ENCODE measurements around the gene TBC1D5. TPM values are rescaled to one million over a fixed set of nuclear protein-coding genes. Genes with fewer than 3 reads are reported as not detected.

Gene TBC1D5
- total RNA-seq, 2 donors from 2014 or later, result 68.8 to 77.7 TPM

- H3K27ac ChIP-seq (ENCODE audit: low read depth, low read length), result no peak overlapping the region
- Mint-ChIP-seq H3K9me3 (no peaks in the 10 kb centered on the region), H3K27me3 (ENCODE audit: insufficient read depth) (no peaks in the 10 kb centered on the region), H3K4me3 (no peak overlapping the region), H3K27ac (no peak overlapping the region), H3K36me3 (ENCODE audit: low read depth) (peaks cover 2% of the 10 kb centered on the region), H3K4me1 (peaks cover 6% of the 10 kb centered on the region)
- TF ChIP-seq, protein P1, sequence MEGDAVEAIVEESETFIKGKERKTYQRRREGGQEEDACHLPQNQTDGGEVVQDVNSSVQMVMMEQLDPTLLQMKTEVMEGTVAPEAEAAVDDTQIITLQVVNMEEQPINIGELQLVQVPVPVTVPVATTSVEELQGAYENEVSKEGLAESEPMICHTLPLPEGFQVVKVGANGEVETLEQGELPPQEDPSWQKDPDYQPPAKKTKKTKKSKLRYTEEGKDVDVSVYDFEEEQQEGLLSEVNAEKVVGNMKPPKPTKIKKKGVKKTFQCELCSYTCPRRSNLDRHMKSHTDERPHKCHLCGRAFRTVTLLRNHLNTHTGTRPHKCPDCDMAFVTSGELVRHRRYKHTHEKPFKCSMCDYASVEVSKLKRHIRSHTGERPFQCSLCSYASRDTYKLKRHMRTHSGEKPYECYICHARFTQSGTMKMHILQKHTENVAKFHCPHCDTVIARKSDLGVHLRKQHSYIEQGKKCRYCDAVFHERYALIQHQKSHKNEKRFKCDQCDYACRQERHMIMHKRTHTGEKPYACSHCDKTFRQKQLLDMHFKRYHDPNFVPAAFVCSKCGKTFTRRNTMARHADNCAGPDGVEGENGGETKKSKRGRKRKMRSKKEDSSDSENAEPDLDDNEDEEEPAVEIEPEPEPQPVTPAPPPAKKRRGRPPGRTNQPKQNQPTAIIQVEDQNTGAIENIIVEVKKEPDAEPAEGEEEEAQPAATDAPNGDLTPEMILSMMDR (conservative IDR thresholded peaks at IDR 0.05), result no peak
- no peaks in the 10 kb centered on the region for H3K4me1 ChIP-seq (ENCODE audit: control insufficient read depth, insufficient read depth, low read length)
- H3K27me3 ChIP-seq (ENCODE audit: control insufficient read depth, insufficient read depth, low read length, poor library complexity, severe bottlenecking), result no peaks in the 10 kb centered on the region
- DNase-seq, result no peak
- no peak overlapping the region for H3K4me3 ChIP-seq (ENCODE audit: low read length)
- WGBS, 2 experiments (ENCODE audit: insufficient coverage in 1 of 2, insufficient read length in 1 of 2), result 100% methylated on average over 1 of the region's 3 CpGs; no CpG with 5 or more reads in 1 of the 2 experiments
- no peak overlapping the region for H3K9ac ChIP-seq (ENCODE audit: extremely low read depth, low read length, poor library complexity, severe bottlenecking)
- H3K9me3 ChIP-seq (ENCODE audit: control insufficient read depth, low read length), result no peaks in the 10 kb centered on the region
- no peaks in the 10 kb centered on the region for H3K36me3 ChIP-seq (ENCODE audit: control insufficient read depth, insufficient read depth, low read length)
Observed at GRCh38 chr3:17632401-17633100, 109.9 kb downstream of the TBC1D5 start.

- H3K27ac Mint-ChIP-seq, result no peak overlapping the region
- H3K4me3 Mint-ChIP-seq, result no peak overlapping the region
- Histone ChIP-seq H3K36me3 (ENCODE audit: control insufficient read depth, insufficient read depth, low read length) (no peaks in the 10 kb centered on the region), H3K27ac (ENCODE audit: low read depth, low read length) (no peak overlapping the region), H3K4me3 (ENCODE audit: low read length) (no peak overlapping the region), H3K27me3 (ENCODE audit: control insufficient read depth, insufficient read depth, low read length, poor library complexity, severe bottlenecking) (no peaks in the 10 kb centered on the region), H3K4me1 (ENCODE audit: control insufficient read depth, insufficient read depth, low read length) (no peaks in the 10 kb centered on the region), H3K9ac (ENCODE audit: extremely low read depth, low read length, poor library complexity, severe bottlenecking) (no peak overlapping the region), H3K9me3 (ENCODE audit: control insufficient read depth, low read length) (no peaks in the 10 kb centered on the region)
- 89 to 92% methylated on average over 1 of the region's 1 CpG for WGBS, 2 experiments (ENCODE audit: insufficient coverage in 1 of 2, insufficient read length in 1 of 2)
- H3K9me3 Mint-ChIP-seq, result no peaks in the 10 kb centered on the region
- TF ChIP-seq, protein P1 (conservative IDR thresholded peaks at IDR 0.05), result no peak
- DNase-seq, result no peak
- H3K4me1 Mint-ChIP-seq, result peaks cover 15% of the 10 kb centered on the region
- no peaks in the 10 kb centered on the region for H3K27me3 Mint-ChIP-seq (ENCODE audit: insufficient read depth)
- H3K36me3 Mint-ChIP-seq (ENCODE audit: low read depth), result no peaks in the 10 kb centered on the region
Observed at GRCh38 chr3:17631609-17632008, 110.8 kb downstream of the TBC1D5 start.

DNA sequence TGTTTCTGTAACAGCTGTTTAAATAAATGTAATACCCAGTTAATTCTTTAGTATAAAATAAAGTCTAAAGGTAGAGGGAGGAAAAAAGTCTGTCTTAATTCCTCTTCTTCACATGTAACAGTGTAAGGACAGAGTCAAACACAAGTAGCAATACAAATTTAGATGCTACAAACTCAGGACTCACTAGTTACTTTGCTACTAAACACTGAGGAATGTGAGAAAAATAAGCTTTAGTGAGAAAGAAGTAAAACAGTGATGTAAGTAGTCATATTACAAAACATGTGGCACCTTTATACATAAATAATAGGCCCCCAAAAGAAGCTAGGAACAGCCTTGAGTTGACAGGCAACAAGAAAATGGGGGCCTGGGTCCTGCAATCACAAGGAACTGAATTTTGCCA, 113.0 kb downstream of the TBC1D5 start:
- Histone ChIP-seq H3K36me3 (ENCODE audit: control insufficient read depth, insufficient read depth, low read length) (no peaks in the 10 kb centered on the region), H3K4me3 (ENCODE audit: low read length) (no peak overlapping the region), H3K27ac (ENCODE audit: low read depth, low read length) (no peak overlapping the region), H3K9ac (ENCODE audit: extremely low read depth, low read length, poor library complexity, severe bottlenecking) (no peak overlapping the region), H3K4me1 (ENCODE audit: control insufficient read depth, insufficient read depth, low read length) (no peaks in the 10 kb centered on the region), H3K9me3 (ENCODE audit: control insufficient read depth, low read length) (no peaks in the 10 kb centered on the region), H3K27me3 (ENCODE audit: control insufficient read depth, insufficient read depth, low read length, poor library complexity, severe bottlenecking) (no peaks in the 10 kb centered on the region)
- Mint-ChIP-seq H3K27ac (no peak overlapping the region), H3K9me3 (no peaks in the 10 kb centered on the region), H3K4me1 (peaks cover 28% of the 10 kb centered on the region), H3K27me3 (ENCODE audit: insufficient read depth) (no peaks in the 10 kb centered on the region), H3K36me3 (ENCODE audit: low read depth) (no peaks in the 10 kb centered on the region), H3K4me3 (no peak overlapping the region)
- no peak for DNase-seq
- TF ChIP-seq, protein P1 (conservative IDR thresholded peaks at IDR 0.05), result no peak
